HG03108 (cell line): Measurements from ENCODE around the gene ERVW-1.
"Not testable (repeated sequence)": the region's sequence is repeated elsewhere in the genome, so short reads cannot be mapped to it uniquely, and the experiment has no call there.

ENCODE experiments used
- ATAC-seq: cut with Tn5 transposase; IDR thresholded peaks from one replicate; pipeline ENCODE4 v1.9.1; 2021; ENCODE audit warnings: moderate library complexity; ENCODE audit not compliant: unreplicated experiment

Gene ERVW-1

GRCh38 chr7:92477681-92478080 lies at the start of gene ERVW-1:
Gene ERVW-1, minus strand, starts transcription at chr7:92477946. Its CDS starts 7,565 bp downstream, at chr7:92470381.
- not testable (repeated sequence) for ATAC-seq

GRCh38 chr7:92523110-92523509 lies 45.4 kb upstream of the ERVW-1 start:
- no peak for ATAC-seq

- ATAC-seq, result no peak
These were observed 42.3 kb upstream of the ERVW-1 start for GRCh38 chr7:92520024-92520423.

- ATAC-seq, result no peak
These were observed 39.9 kb upstream of the ERVW-1 start for GRCh38 chr7:92517631-92518030.

- no peak for ATAC-seq
These were observed 35.6 kb upstream of the ERVW-1 start for GRCh38 chr7:92513167-92513902.

GRCh38 chr7:92508946-92509345 lies 31.2 kb upstream of the ERVW-1 start:
- ATAC-seq, result no peak

GRCh38 chr7:92506363-92506762 lies 28.6 kb upstream of the ERVW-1 start:
- no peak for ATAC-seq

GRCh38 chr7:92504563-92504962 lies 26.8 kb upstream of the ERVW-1 start:
- no peak for ATAC-seq

GRCh38 chr7:92503767-92504166 lies 26.0 kb upstream of the ERVW-1 start:
- ATAC-seq, result no peak

GRCh38 chr7:92498557-92498956 lies 20.8 kb upstream of the ERVW-1 start:
- no peak for ATAC-seq

- ATAC-seq, result no peak
These were observed 19.1 kb upstream of the ERVW-1 start for GRCh38 chr7:92496876-92497275.

- no peak for ATAC-seq
These were observed 11.9 kb upstream of the ERVW-1 start for GRCh38 chr7:92489634-92490033.

GRCh38 chr7:92487804-92488203 lies 10.1 kb upstream of the ERVW-1 start:
- no peak for ATAC-seq

- ATAC-seq, result no peak
These were observed 8.2 kb upstream of the ERVW-1 start for GRCh38 chr7:92485974-92486373.

GRCh38 chr7:92485267-92485892 lies 7.6 kb upstream of the ERVW-1 start:
- ATAC-seq, result no peak

- ATAC-seq, result not testable (repeated sequence)
These were observed 6.5 kb upstream of the ERVW-1 start for GRCh38 chr7:92484226-92484625.

- ATAC-seq, result not testable (repeated sequence)
These were observed 5.9 kb upstream of the ERVW-1 start for GRCh38 chr7:92483624-92484023.

GRCh38 chr7:92479146-92479545 lies 1.4 kb upstream of the ERVW-1 start:
- ATAC-seq, result not testable (repeated sequence)

GRCh38 chr7:92478711-92479110 lies 965 bp upstream of the ERVW-1 start:
- ATAC-seq, result no peak

- no peak for ATAC-seq
These were observed 349 bp upstream of the ERVW-1 start for GRCh38 chr7:92478095-92478494.

- not testable (repeated sequence) for ATAC-seq
These were observed 1.7 kb downstream of the ERVW-1 start for GRCh38 chr7:92475851-92476590.

GRCh38 chr7:92475261-92475770 lies 2.4 kb downstream of the ERVW-1 start:
- ATAC-seq, result not testable (repeated sequence)
